ENCODE results near the gene SIRT4. TPM values are rescaled to one million over a fixed set of nuclear protein-coding genes. Genes with fewer than 3 reads are reported as not detected.
"Not testable (repeated sequence)": the region's sequence is repeated elsewhere in the genome, so short reads cannot be mapped to it uniquely, and the experiment has no call there.

The SIRT4 gene
- total and polyA plus RNA-seq, 2 of the 4 experiments (the other 2 are of a cell fraction), result 0.87 to 2.0 TPM

- H4K91ac ChIP-seq (ENCODE audit: insufficient read depth, low read depth, low read length); H3K4me3 ChIP-seq (ENCODE audit: insufficient read depth, low read depth, low read length); H3K18ac ChIP-seq (ENCODE audit: low read depth, low read length); H3K23ac ChIP-seq (ENCODE audit: low read depth, low read length); H2BK120ac ChIP-seq (ENCODE audit: low read depth, low read length); H3K9ac ChIP-seq (ENCODE audit: low read depth, low read length); H2AFZ ChIP-seq (replicated peaks; ENCODE audit: low read length, poor library complexity); POLR2A ChIA-PET (ENCODE audit: unreplicated experiment); H2AK5ac ChIP-seq (ENCODE audit: low read depth, low read length); H3K56ac ChIP-seq (ENCODE audit: extremely low read depth, insufficient read depth, low read length); H4K5ac ChIP-seq (ENCODE audit: low read depth, low read length); CTCF ChIA-PET; H3K4ac ChIP-seq (ENCODE audit: low read depth, low read length); ATAC-seq (ENCODE audit: low read depth); intact Hi-C loops (cut with micrococcal nuclease); H3K14ac ChIP-seq (replicated peaks; ENCODE audit: low read depth, low read length); H2AK9ac ChIP-seq (replicated peaks; ENCODE audit: low read depth, low read length, poor library complexity); H4K8ac ChIP-seq (ENCODE audit: low read depth in 2 of 2, low read length in 2 of 2); H2BK15ac ChIP-seq (ENCODE audit: low read depth, low read length); H3K27me3 ChIP-seq (ENCODE audit: control insufficient read depth, insufficient read depth, low read length); BruUV-seq (replicated peaks); H3K9me3 ChIP-seq (ENCODE audit: control insufficient read depth, insufficient read depth, low read length); dilution Hi-C loops (cut with HindIII; ENCODE audit: low sequenced_read_pairs, unreplicated experiment); H3K27ac ChIP-seq (ENCODE audit: insufficient read depth, low read length); H2BK5ac ChIP-seq (ENCODE audit: low read depth, low read length, poor library complexity, severe bottlenecking); DNase-seq; in situ Hi-C loops (cut with MboI; ENCODE audit: low sequenced_read_pairs); H2BK20ac ChIP-seq (ENCODE audit: low read depth, low read length); H3K4me2 ChIP-seq (ENCODE audit: low read depth, low read length): not testable (repeated sequence)
- peaks cover 10% of the 10 kb centered on the region for H3K36me3 ChIP-seq (ENCODE audit: control insufficient read depth, insufficient read depth, low read length)
- H3K79me1 ChIP-seq (ENCODE audit: low read depth in 1 of 2, low read length in 2 of 2), result peaks cover 0 to 59% of the 10 kb centered on the region in 2 experiments; a peak in 2 of 4 replicates
- no CpG with 5 or more reads among the region's 6 CpGs for WGBS, 2 experiments (ENCODE audit: extremely low coverage in 2 of 2, insufficient read length in 1 of 2)
- peaks cover 48% of the 10 kb centered on the region for H3K9me1 ChIP-seq (ENCODE audit: insufficient read depth, low read length)
- peaks cover 37% of the 10 kb centered on the region for H3K4me1 ChIP-seq (ENCODE audit: control insufficient read depth, insufficient read depth, low read length)
- peaks cover 74% of the 10 kb centered on the region for H4K20me1 ChIP-seq (ENCODE audit: insufficient read depth, low read length)
Observed at GRCh38 chr12:120253313-120253712, 48.8 kb upstream of the SIRT4 start.
